Neural crest cell (in vitro differentiated cells): ENCODE results near the gene CYP24A1. TPM values are rescaled to one million over a fixed set of nuclear protein-coding genes. Genes with fewer than 3 reads are reported as not detected.

Source experiments
- DNase-seq: peaks from one replicate; pipeline ENCODE4 v3.0.0; 2021; ENCODE audit warnings: low read depth, mixed read lengths, low spot score
- H3K27ac Mint-ChIP-seq: one replicate; pipeline ENCODE4 v1.8.0; 2021; ENCODE audit warnings: mild to moderate bottlenecking, mixed read lengths; ENCODE audit not compliant: unreplicated experiment
- H3K27me3 Mint-ChIP-seq: 2 replicates; pipeline ENCODE4 v1.8.0; 2021; ENCODE audit warnings: low read depth, mild to moderate bottlenecking, mixed read lengths
- H3K36me3 Mint-ChIP-seq: 2 replicates; pipeline ENCODE4 v1.8.0; 2021; ENCODE audit warnings: low read depth, mild to moderate bottlenecking, mixed read lengths
- H3K4me1 Mint-ChIP-seq: 2 replicates; pipeline ENCODE4 v1.8.0; 2021; ENCODE audit warnings: mixed read lengths
- H3K4me3 Mint-ChIP-seq: one replicate; pipeline ENCODE4 v1.8.0; 2021; ENCODE audit warnings: mild to moderate bottlenecking, mixed read lengths
- H3K9me3 Mint-ChIP-seq: 2 replicates; pipeline ENCODE4 v1.8.0; 2021; ENCODE audit warnings: mixed read lengths
- CTCF ChIP-seq: fragments of 200-600 bp; sonication (generic); conservative IDR thresholded peaks from 2 replicates; pipeline ENCODE4 v1.5.0; 2021; ENCODE audit warnings: antibody characterized with exemption, mild to moderate bottlenecking
- total RNA-seq: library from RNA; stranded (reverse); gene quantifications from 2 replicates; pipeline ENCODE4 v1.2.1, GENCODE V29; 2021

CYP24A1 gene
- total RNA-seq, 1 donor from 2014 or later: 0.93 TPM

GRCh38 chr20:54153041-54153327 lies 20.8 kb downstream of the CYP24A1 start:
- Mint-ChIP-seq H3K9me3 (no peaks in the 10 kb centered on the region), H3K4me1 (no peaks in the 10 kb centered on the region), H3K27ac (no peak overlapping the region), H3K4me3 (no peak overlapping the region), H3K27me3 (peaks cover 3% of the 10 kb centered on the region), H3K36me3 (no peaks in the 10 kb centered on the region)
- DNase-seq: no peak
- no peak for TF ChIP-seq CTCF

GRCh38 chr20:54152227-54153040 lies 21.4 kb downstream of the CYP24A1 start:
- Mint-ChIP-seq H3K9me3 (no peaks in the 10 kb centered on the region), H3K27ac (no peak overlapping the region), H3K27me3 (peaks cover 3% of the 10 kb centered on the region), H3K4me1 (no peaks in the 10 kb centered on the region), H3K36me3 (no peaks in the 10 kb centered on the region), H3K4me3 (no peak overlapping the region)
- no peak for DNase-seq
- no peak for TF ChIP-seq CTCF

- Mint-ChIP-seq H3K27ac (no peak overlapping the region), H3K4me3 (no peak overlapping the region), H3K9me3 (no peaks in the 10 kb centered on the region), H3K27me3 (no peaks in the 10 kb centered on the region), H3K36me3 (no peaks in the 10 kb centered on the region), H3K4me1 (no peaks in the 10 kb centered on the region)
- no peak for TF ChIP-seq CTCF
- DNase-seq: no peak
Measured at GRCh38 chr20:54151511-54152226, 22.1 kb downstream of the CYP24A1 start.

GRCh38 chr20:54151075-54151439 lies 22.7 kb downstream of the CYP24A1 start:
- DNase-seq: no peak
- H3K27me3 Mint-ChIP-seq: no peaks in the 10 kb centered on the region
- H3K9me3 Mint-ChIP-seq: no peaks in the 10 kb centered on the region
- H3K27ac Mint-ChIP-seq: no peak overlapping the region
- H3K4me3 Mint-ChIP-seq: no peak overlapping the region
- no peaks in the 10 kb centered on the region for H3K36me3 Mint-ChIP-seq
- no peak for TF ChIP-seq CTCF
- no peaks in the 10 kb centered on the region for H3K4me1 Mint-ChIP-seq

GRCh38 chr20:54149765-54150264 lies 24.0 kb downstream of the CYP24A1 start:
- Mint-ChIP-seq H3K4me1 (no peaks in the 10 kb centered on the region), H3K9me3 (no peaks in the 10 kb centered on the region), H3K36me3 (no peaks in the 10 kb centered on the region), H3K27me3 (no peaks in the 10 kb centered on the region), H3K4me3 (no peak overlapping the region), H3K27ac (no peak overlapping the region)
- TF ChIP-seq CTCF: no peak
- no peak for DNase-seq
